GM23338 (cell line): ENCODE results near the gene TCERG1. TPM values are rescaled to one million over a fixed set of nuclear protein-coding genes. Genes with fewer than 3 reads are reported as not detected.

Source experiments
- ATAC-seq: fragments of 200-7000 bp; cut with Tn5 transposase; 3 replicates; pipeline ENCODE4 v1.9.1; 2020
- DNase-seq: peaks from one replicate; pipeline ENCODE4 v3.0.0-alpha.2; 2015; ENCODE audit warnings: low spot score
- H2AFZ ChIP-seq: fragments of 200-600 bp; sonication (generic); 2 replicates; pipeline ENCODE4 v1.8.0; 2016; ENCODE audit warnings: antibody characterized with exemption, mild to moderate bottlenecking, moderate library complexity
- H3F3A ChIP-seq: fragments of 200-600 bp; sonication (generic); replicated peaks from 2 replicates; pipeline ENCODE4 v1.8.0; 2017; ENCODE audit warnings: antibody characterized with exemption, mixed run types, low read depth
- H3K27ac ChIP-seq: fragments of 200-600 bp; sonication (generic); 2 replicates; pipeline ENCODE4 v1.6.1; 2016; ENCODE audit warnings: low read depth
- H3K27me3 ChIP-seq: fragments of 200-600 bp; sonication (generic); 2 replicates; pipeline ENCODE4 v1.8.0; 2016; ENCODE audit warnings: mild to moderate bottlenecking, mixed run types, moderate library complexity; ENCODE audit not compliant: insufficient read depth
- H3K36me3 ChIP-seq: fragments of 200-600 bp; sonication (generic); 2 replicates; pipeline ENCODE4 v1.8.0; 2016; ENCODE audit warnings: mild to moderate bottlenecking; ENCODE audit not compliant: insufficient read depth
- H3K4me1 ChIP-seq: fragments of 200-600 bp; sonication (generic); 2 replicates; pipeline ENCODE4 v1.8.0; 2016; ENCODE audit warnings: mild to moderate bottlenecking, moderate library complexity; ENCODE audit not compliant: insufficient read depth
- H3K4me2 ChIP-seq: fragments of 200-600 bp; sonication (generic); 2 replicates; pipeline ENCODE4 v1.7.1; 2017; ENCODE audit warnings: mixed run types
- H3K4me3 ChIP-seq: fragments of 200-600 bp; sonication (generic); 2 replicates; pipeline ENCODE4 v1.6.1; 2016; ENCODE audit warnings: mixed run types
- H3K79me2 ChIP-seq: fragments of 200-600 bp; sonication (generic); replicated peaks from 2 replicates; pipeline ENCODE4 v1.8.0; 2017; ENCODE audit warnings: mild to moderate bottlenecking; ENCODE audit not compliant: insufficient read depth
- H3K9me2 ChIP-seq: fragments of 200-600 bp; sonication (generic); 2 replicates; pipeline ENCODE4 v1.8.0; 2017; ENCODE audit not compliant: insufficient read depth
- H4K20me1 ChIP-seq: fragments of 200-600 bp; sonication (generic); replicated peaks from 2 replicates; pipeline ENCODE4 v1.8.0; 2017; ENCODE audit warnings: mild to moderate bottlenecking; ENCODE audit not compliant: insufficient read depth
- H3K27ac Mint-ChIP-seq: 2 replicates; pipeline ENCODE4 v1.8.0; 2020; ENCODE audit warnings: inconsistent platforms, mild to moderate bottlenecking, moderate library complexity, mixed read lengths
- H3K27me3 Mint-ChIP-seq: 3 replicates; pipeline ENCODE4 v1.8.0; 2022; ENCODE audit warnings: low read depth, mild to moderate bottlenecking, moderate library complexity, mixed read lengths, inconsistent platforms; ENCODE audit not compliant: insufficient read depth, poor library complexity
- H3K36me3 Mint-ChIP-seq: 3 replicates; pipeline ENCODE4 v1.8.0; 2021; ENCODE audit warnings: low read depth, mild to moderate bottlenecking, inconsistent platforms, moderate library complexity, mixed read lengths
- H3K4me1 Mint-ChIP-seq: 3 replicates; pipeline ENCODE4 v1.8.0; 2020; ENCODE audit warnings: mild to moderate bottlenecking, inconsistent platforms, mixed read lengths
- H3K4me3 Mint-ChIP-seq: 3 replicates; pipeline ENCODE4 v1.8.0; 2021; ENCODE audit warnings: moderate library complexity, mild to moderate bottlenecking, inconsistent platforms, mixed read lengths
- H3K9me3 Mint-ChIP-seq: 3 replicates; pipeline ENCODE4 v1.8.0; 2020; ENCODE audit warnings: moderate library complexity, mild to moderate bottlenecking, inconsistent platforms, mixed read lengths
- CREB1 ChIP-seq: fragments of 250-450 bp; sonication (Bioruptor Pico); IDR thresholded peaks from 2 replicates; pipeline ENCODE4 v1.5.0; 2020; ENCODE audit warnings: low read depth, mild to moderate bottlenecking, moderate library complexity
- CTCF ChIP-seq, 2 experiments: fragments of 200-600 bp in 1 of 2; sonication (generic) in 1 of 2; conservative IDR thresholded peaks; 2 replicates each; pipeline versions ENCODE4 v1.5.1 to v1.6.1; 2016 to 2017; ENCODE audit warnings: antibody characterized with exemption in 2 of 2, low read depth in 2 of 2, mild to moderate bottlenecking in 2 of 2, moderate library complexity in 1 of 2
- ETS1 ChIP-seq: IDR thresholded peaks from 2 replicates; pipeline ENCODE4 v1.6.1; 2016; ENCODE audit warnings: antibody characterized with exemption
- EZH2 ChIP-seq: fragments of 200-600 bp; sonication (generic); IDR thresholded peaks from one replicate; pipeline ENCODE4 v1.8.0; 2017; ENCODE audit warnings: antibody characterized with exemption, mild to moderate bottlenecking, low read depth; ENCODE audit not compliant: unreplicated experiment
- EZH2phosphoT487 ChIP-seq: fragments of 200-600 bp; sonication (generic); IDR thresholded peaks from one replicate; pipeline ENCODE4 v1.8.1; 2018; ENCODE audit warnings: antibody characterized with exemption; ENCODE audit not compliant: unreplicated experiment
- JUNB ChIP-seq: IDR thresholded peaks from one replicate; pipeline ENCODE4 v1.6.1; 2016; ENCODE audit warnings: antibody characterized with exemption; ENCODE audit not compliant: unreplicated experiment
- NANOG ChIP-seq: IDR thresholded peaks from 2 replicates; pipeline ENCODE4 v1.6.1; 2016; ENCODE audit warnings: antibody characterized with exemption, borderline replicate concordance
- POLR2AphosphoS5 ChIP-seq: IDR thresholded peaks from 2 replicates; pipeline ENCODE4 v1.6.1; 2016; ENCODE audit warnings: antibody characterized with exemption, low read depth
- STAT1 ChIP-seq: IDR thresholded peaks from one replicate; pipeline ENCODE4 v1.6.1; 2016; ENCODE audit warnings: antibody characterized with exemption; ENCODE audit not compliant: unreplicated experiment
- ZNF114 ChIP-seq: fragments of 250-450 bp; sonication (Bioruptor Pico); IDR thresholded peaks from 2 replicates; pipeline ENCODE4 v1.5.0; 2020; ENCODE audit warnings: mild to moderate bottlenecking, moderate library complexity
- ZNF331 ChIP-seq: fragments of 250-450 bp; sonication (Bioruptor Pico); IDR thresholded peaks from 2 replicates; pipeline ENCODE4 v1.5.0; 2020; ENCODE audit warnings: low read depth, mild to moderate bottlenecking, moderate library complexity
- ZNF462 ChIP-seq: fragments of 250-450 bp; sonication (Bioruptor Pico); IDR thresholded peaks from 2 replicates; pipeline ENCODE4 v1.5.0; 2020; ENCODE audit warnings: mild to moderate bottlenecking, moderate library complexity
- polyA plus RNA-seq: library from polyadenylated mRNA; unstranded; fragments of >200 nt; fragmentation: Nextera tagmentation; extraction: Ambion mirVana; gene quantifications from 2 replicates; pipeline ENCODE4 v1.2.1, GENCODE V29; 2016
- total RNA-seq: library from RNA; depleted of rRNA; stranded (reverse); fragments of >200 nt; shearing (Covaris generic); gene quantifications from 2 replicates; pipeline ENCODE4 v1.2.3, GENCODE V29; 2014

Gene TCERG1
- total and polyA plus RNA-seq, 2 experiments from 2014 or later = 127 to 178 TPM

- no peak overlapping the region for H3K4me3 ChIP-seq
Measured at GRCh38 chr5:146539973-146540372, 92.8 kb downstream of the TCERG1 start.

GRCh38 chr5:146540414-146540813 lies 93.3 kb downstream of the TCERG1 start:
- H4K20me1 ChIP-seq = no peaks in the 10 kb centered on the region
- Mint-ChIP-seq H3K27me3 (no peaks in the 10 kb centered on the region), H3K4me1 (peaks cover 6% of the 10 kb centered on the region; the same call in 1 of the 3 replicates), H3K4me3 (no peak overlapping the region), H3K9me3 (no peaks in the 10 kb centered on the region), H3K27ac (no peak overlapping the region), H3K36me3 (no peaks in the 10 kb centered on the region)
- peak overlapping the region; percentile 29; the same call in 1 of the 2 replicates for H2AFZ ChIP-seq
- no peaks in the 10 kb centered on the region for H3K4me1 ChIP-seq
- no peaks in the 10 kb centered on the region for H3F3A ChIP-seq
- no peaks in the 10 kb centered on the region for H3K79me2 ChIP-seq
- ATAC-seq (no peak), DNase-seq (no peak)
- H3K9me2 ChIP-seq = no peaks in the 10 kb centered on the region
- H3K4me3 ChIP-seq = no peak overlapping the region
- H3K4me2 ChIP-seq = no peak overlapping the region
- H3K36me3 ChIP-seq = no peaks in the 10 kb centered on the region
- H3K27me3 ChIP-seq = no peaks in the 10 kb centered on the region
- H3K27ac ChIP-seq = no peak overlapping the region
- TF ChIP-seq ETS1 (no peak), ZNF331 (CRISPR knock-in tag) (no peak), POLR2AphosphoS5 (no peak), CTCF (conservative IDR thresholded peaks at IDR 0.05; ENCODE audit: low read depth in 2 of 2) (no peak), ZNF462 (no peak), JUNB (no peak), ZNF114 (no peak), CREB1 (CRISPR knock-in tag) (no peak), NANOG (no peak), EZH2 (no peak), STAT1 (no peak), EZH2phosphoT487 (no peak)

More at GRCh38 chr5:146539973-146540372, 92.8 kb downstream of the TCERG1 start:
- H3K27ac ChIP-seq = no peak overlapping the region
- Mint-ChIP-seq H3K27ac (no peak overlapping the region), H3K4me3 (no peak overlapping the region), H3K4me1 (peaks cover 6% of the 10 kb centered on the region; the same call in 1 of the 3 replicates), H3K36me3 (no peaks in the 10 kb centered on the region), H3K27me3 (no peaks in the 10 kb centered on the region), H3K9me3 (no peaks in the 10 kb centered on the region)
- no peak for DNase-seq
- no peaks in the 10 kb centered on the region for H4K20me1 ChIP-seq
- H3F3A ChIP-seq = no peaks in the 10 kb centered on the region
- H3K9me2 ChIP-seq = no peaks in the 10 kb centered on the region
- no peaks in the 10 kb centered on the region for H3K79me2 ChIP-seq
- TF ChIP-seq EZH2 (no peak), NANOG (no peak), ZNF114 (no peak)
- H3K27me3 ChIP-seq = no peaks in the 10 kb centered on the region
- no peaks in the 10 kb centered on the region for H3K4me1 ChIP-seq
- peak overlapping the region; percentile 29; the same call in 1 of the 2 replicates for H2AFZ ChIP-seq
- no peak overlapping the region for H3K4me2 ChIP-seq
- ATAC-seq = no peak
- H3K36me3 ChIP-seq = no peaks in the 10 kb centered on the region
